GM12874 (cell line): Measurements from ENCODE around the gene DNAL4.

Source experiments
- CTCF ChIP-seq: IDR thresholded peaks from 2 replicates; pipeline ENCODE4 v1.5.1; 2011; ENCODE audit warnings: low read depth, mild to moderate bottlenecking, control low read depth, low read length, moderate library complexity; ENCODE audit not compliant: insufficient read depth

The DNAL4 gene

GRCh38 chr22:38762551-38762983, 31.4 kb downstream of the DNAL4 start:
- no peak for TF ChIP-seq CTCF

GRCh38 chr22:38761202-38762162, 32.5 kb downstream of the DNAL4 start:
- TF ChIP-seq CTCF, result no peak

GRCh38 chr22:38760477-38761201, 33.3 kb downstream of the DNAL4 start:
- no peak for TF ChIP-seq CTCF

GRCh38 chr22:38759005-38759404, 34.9 kb downstream of the DNAL4 start:
- no peak for TF ChIP-seq CTCF

- TF ChIP-seq CTCF, result no peak
These were observed 35.5 kb downstream of the DNAL4 start for GRCh38 chr22:38758276-38758945.

GRCh38 chr22:38757464-38757757, 36.5 kb downstream of the DNAL4 start:
- no peak for TF ChIP-seq CTCF

GRCh38 chr22:38756711-38757463, 37.1 kb downstream of the DNAL4 start:
- TF ChIP-seq CTCF, result no peak
